Sigmoid colon (tissue), 7 donors: ENCODE measurements around the gene SNRPD2. TPM values are rescaled to one million over a fixed set of nuclear protein-coding genes. Genes with fewer than 3 reads are reported as not detected.

Source experiments
- DNase-seq: peaks from one replicate; pipeline ENCODE4 v3.0.0-alpha.2; 2019
- H3K27ac ChIP-seq, 4 donors: fragments of 200-600 bp; sonication (generic); one replicate each; pipeline ENCODE4 v1.5.1; 2016 to 2019; ENCODE audit warnings: mild to moderate bottlenecking in 1 of 4
- H3K27me3 ChIP-seq, 3 donors: fragments of 200-600 bp; sonication (generic); one replicate each; pipeline ENCODE4 v1.5.1; 2019; ENCODE audit warnings: mild to moderate bottlenecking in 1 of 3
- H3K36me3 ChIP-seq, 4 donors: fragments of 200-600 bp; sonication (generic); one replicate each; pipeline ENCODE4 v1.5.1; 2016 to 2019
- H3K4me1 ChIP-seq, 4 donors: fragments of 200-600 bp; sonication (generic); one replicate each; pipeline ENCODE4 v1.5.1; 2017 to 2019
- H3K4me3 ChIP-seq, 4 donors: fragments of 200-600 bp; sonication (generic); one replicate each; pipeline ENCODE4 v1.5.1; 2017 to 2019; ENCODE audit warnings: mild to moderate bottlenecking in 2 of 4, moderate library complexity in 1 of 4
- H3K9me3 ChIP-seq, 4 donors: fragments of 200-600 bp in 3 of 4; sonication (generic) in 3 of 4; one replicate each; pipeline versions ENCODE4 v1.5.1 to v1.6.1; 2013 to 2019
- EP300 ChIP-seq, 4 donors: sonication (generic); formaldehyde crosslinking; IDR thresholded peaks; one replicate each; pipeline ENCODE4 v1.6.1; 2017; ENCODE audit warnings: antibody characterized with exemption in 4 of 4
- POLR2A ChIP-seq, 2 donors: fragments of 450-650 bp; IDR thresholded peaks; one replicate each; pipeline ENCODE4 v1.6.1; 2016; ENCODE audit warnings: antibody characterized with exemption in 2 of 2, mild to moderate bottlenecking in 2 of 2, moderate library complexity in 2 of 2
- POLR2AphosphoS5 ChIP-seq, 4 donors: sonication (generic); formaldehyde crosslinking; IDR thresholded peaks; one replicate each; pipeline ENCODE4 v1.6.1; 2017; ENCODE audit warnings: antibody characterized with exemption in 4 of 4
- WGBS, 2 donors: extraction: QIAGEN DNeasy Blood & Tissue Kit; methylation state at CpG; one replicate each; pipeline ENCODE4 v1.1.7; 2013; 5-methylcytosine and 5-hydroxymethylcytosine counted together
- intact Hi-C: fragments of 100-400 bp; cut with DNase I; formaldehyde crosslinking; loops from one replicate; pipeline ENCODE4 v1.15.1; 2023
- polyA plus RNA-seq, 3 donors: library from polyadenylated mRNA; stranded (reverse); fragments of 200-250 nt; gene quantifications; one replicate each; pipeline ENCODE4 v1.2.3, GENCODE V29; 2013
- total RNA-seq, 4 donors: library from RNA; depleted of rRNA; stranded (reverse); fragments of >200 nt; gene quantifications; one replicate each; pipeline ENCODE4 v1.1.0, GENCODE V29; 2016
- TF ChIP-seq, protein P1 (sequence below), 4 experiments: fragments of 450-650 bp in 3 of 4; fragments of 200-600 bp in 1 of 4; IDR thresholded peaks; one replicate each; pipeline ENCODE4 v1.5.1; 2016 to 2019; ENCODE audit warnings: antibody characterized with exemption in 4 of 4, mild to moderate bottlenecking in 3 of 4, moderate library complexity in 2 of 4
- donor health status: healthy with polysubstance abuse.
- donor health status: Bipolar disorder and iron deficiency.
- donor health status: healthy.

Gene SNRPD2
- total and polyA plus RNA-seq, 7 donors = 145 to 423 (median 261) TPM

DNA sequence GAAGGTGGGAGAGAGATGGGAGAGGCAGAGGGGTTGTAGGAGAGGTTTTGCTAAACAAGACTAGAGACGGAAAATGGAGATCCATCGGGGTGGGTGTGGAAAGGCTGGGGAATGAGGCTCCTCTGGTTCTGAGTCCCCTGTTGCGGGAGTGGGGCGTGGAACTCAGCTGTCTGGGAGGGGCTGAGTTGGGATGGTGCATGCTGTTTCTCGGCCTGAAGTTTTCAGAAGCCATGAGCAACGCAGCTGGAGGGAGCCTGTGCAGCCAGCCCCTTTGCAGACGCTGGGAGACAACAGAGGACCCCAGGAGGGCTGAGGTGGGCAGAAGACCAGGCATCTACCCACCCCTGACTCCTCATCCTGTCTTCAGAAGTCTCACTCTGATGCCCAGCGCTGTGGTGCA lies 31.1 kb downstream of the SNRPD2 start:
- Histone ChIP-seq H3K4me1 (no peaks in the 10 kb centered on the region), H3K4me3 (no peak overlapping the region), H3K36me3 (no peaks in the 10 kb centered on the region), H3K27me3 (peaks cover 0 to 32% (median 27%) of the 10 kb centered on the region in 3 donors), H3K27ac (no peak overlapping the region), H3K9me3 (no peaks in the 10 kb centered on the region)
- no peak for DNase-seq
- no peak for TF ChIP-seq EP300 (IDR thresholded peaks at IDR 0.05)
- whole genome bisulfite sequencing, 2 donors = 28 to 33% methylated on average over 8 of the region's 8 CpGs
- intact Hi-C loops = no loop called here

DNA sequence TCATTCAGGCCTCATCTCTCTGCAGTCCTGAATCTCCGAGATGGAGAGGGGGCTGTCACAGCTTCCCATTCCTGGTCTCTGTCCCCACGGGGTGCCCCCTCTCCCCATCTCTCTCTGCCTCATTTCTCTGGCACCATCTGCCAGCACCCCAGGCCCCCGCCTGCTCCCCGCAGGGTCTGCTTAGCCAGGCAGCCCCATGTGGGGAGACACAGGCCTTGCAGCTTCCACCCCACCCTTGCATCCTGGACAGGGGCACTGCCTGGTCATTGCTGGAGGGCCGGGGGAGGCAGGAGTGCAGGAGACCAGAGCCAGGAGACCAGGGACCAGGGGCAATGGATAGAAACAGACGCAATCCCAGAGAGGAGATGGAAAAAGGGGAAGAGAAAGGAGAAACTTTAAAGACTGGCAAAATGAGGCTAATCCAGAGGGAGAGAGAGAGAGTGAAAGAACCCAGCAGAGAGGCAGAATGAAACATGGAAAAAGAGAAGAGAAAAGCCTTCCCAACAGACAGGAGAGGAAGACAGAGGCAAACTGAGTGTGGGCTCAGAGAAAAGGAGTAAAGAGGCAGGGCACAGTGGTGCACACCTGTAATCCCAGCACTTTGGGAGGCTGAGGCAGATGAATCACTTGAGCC lies 32.5 kb downstream of the SNRPD2 start:
- H3K36me3 ChIP-seq = no peaks in the 10 kb centered on the region
- TF ChIP-seq, protein P1, sequence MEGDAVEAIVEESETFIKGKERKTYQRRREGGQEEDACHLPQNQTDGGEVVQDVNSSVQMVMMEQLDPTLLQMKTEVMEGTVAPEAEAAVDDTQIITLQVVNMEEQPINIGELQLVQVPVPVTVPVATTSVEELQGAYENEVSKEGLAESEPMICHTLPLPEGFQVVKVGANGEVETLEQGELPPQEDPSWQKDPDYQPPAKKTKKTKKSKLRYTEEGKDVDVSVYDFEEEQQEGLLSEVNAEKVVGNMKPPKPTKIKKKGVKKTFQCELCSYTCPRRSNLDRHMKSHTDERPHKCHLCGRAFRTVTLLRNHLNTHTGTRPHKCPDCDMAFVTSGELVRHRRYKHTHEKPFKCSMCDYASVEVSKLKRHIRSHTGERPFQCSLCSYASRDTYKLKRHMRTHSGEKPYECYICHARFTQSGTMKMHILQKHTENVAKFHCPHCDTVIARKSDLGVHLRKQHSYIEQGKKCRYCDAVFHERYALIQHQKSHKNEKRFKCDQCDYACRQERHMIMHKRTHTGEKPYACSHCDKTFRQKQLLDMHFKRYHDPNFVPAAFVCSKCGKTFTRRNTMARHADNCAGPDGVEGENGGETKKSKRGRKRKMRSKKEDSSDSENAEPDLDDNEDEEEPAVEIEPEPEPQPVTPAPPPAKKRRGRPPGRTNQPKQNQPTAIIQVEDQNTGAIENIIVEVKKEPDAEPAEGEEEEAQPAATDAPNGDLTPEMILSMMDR (IDR thresholded peaks at IDR 0.05) = no peak
- no peak for TF ChIP-seq POLR2A (IDR thresholded peaks at IDR 0.05)
- no peak for TF ChIP-seq POLR2AphosphoS5 (IDR thresholded peaks at IDR 0.05)
- no peak for TF ChIP-seq EP300 (IDR thresholded peaks at IDR 0.05)
- peaks cover 0 to 22% (median 18%) of the 10 kb centered on the region in 3 donors for H3K27me3 ChIP-seq

DNA sequence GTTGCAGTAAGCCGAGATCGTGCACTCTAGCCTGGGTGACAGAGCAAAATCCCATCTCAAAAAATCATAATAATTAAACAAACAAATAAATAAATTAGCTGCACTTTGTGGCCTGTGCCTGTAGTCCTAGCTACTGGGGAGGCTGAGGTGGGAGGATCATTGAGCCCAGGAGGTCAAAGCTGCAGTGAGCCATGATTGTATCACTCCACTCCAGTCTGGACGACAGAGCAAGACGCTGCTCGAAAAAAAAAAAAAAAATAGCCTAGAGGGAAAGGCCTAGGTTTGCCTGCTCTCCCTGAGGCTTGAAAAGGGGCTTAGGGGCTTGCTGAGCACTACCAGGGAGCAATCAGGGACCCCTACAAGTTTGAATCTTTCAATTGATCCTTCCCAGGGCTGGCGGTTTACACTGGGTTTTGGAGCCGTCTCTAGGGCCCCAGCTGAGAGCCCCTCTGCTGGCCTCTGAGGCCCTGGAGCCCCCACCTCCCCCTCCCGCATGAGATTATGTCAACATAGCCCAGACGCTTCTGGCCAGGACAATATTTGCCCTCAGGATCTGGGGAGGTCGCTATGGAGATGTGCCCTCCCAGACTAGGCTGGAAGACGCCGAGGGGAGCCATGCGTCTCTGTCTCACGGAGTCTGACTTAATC lies 34.1 kb downstream of the SNRPD2 start:
- DNase-seq = no peak
- Histone ChIP-seq H3K4me1 (no peaks in the 10 kb centered on the region), H3K36me3 (no peaks in the 10 kb centered on the region), H3K27me3 (peaks cover 0 to 8% (median 7%) of the 10 kb centered on the region in 3 donors), H3K4me3 (no peak overlapping the region), H3K27ac (no peak overlapping the region), H3K9me3 (no peaks in the 10 kb centered on the region)
- intact Hi-C loops = no loop called here
- TF ChIP-seq POLR2A (IDR thresholded peaks at IDR 0.05) = no peak
- no peak for TF ChIP-seq EP300 (IDR thresholded peaks at IDR 0.05)
- no peak for TF ChIP-seq POLR2AphosphoS5 (IDR thresholded peaks at IDR 0.05)
- TF ChIP-seq, protein P1 (IDR thresholded peaks at IDR 0.05) = no peak
- 42 to 49% methylated on average over 14 of the region's 14 CpGs for WGBS, 2 donors

More for the DNA sequence above, 32.5 kb downstream of the SNRPD2 start:
- Histone ChIP-seq H3K4me1 (no peaks in the 10 kb centered on the region), H3K27ac (no peak overlapping the region), H3K9me3 (no peaks in the 10 kb centered on the region), H3K4me3 (no peak overlapping the region)
- intact Hi-C loops = no loop called here
- no peak for DNase-seq
- WGBS, 2 donors = 67 to 79% methylated on average over 6 of the region's 6 CpGs

DNA sequence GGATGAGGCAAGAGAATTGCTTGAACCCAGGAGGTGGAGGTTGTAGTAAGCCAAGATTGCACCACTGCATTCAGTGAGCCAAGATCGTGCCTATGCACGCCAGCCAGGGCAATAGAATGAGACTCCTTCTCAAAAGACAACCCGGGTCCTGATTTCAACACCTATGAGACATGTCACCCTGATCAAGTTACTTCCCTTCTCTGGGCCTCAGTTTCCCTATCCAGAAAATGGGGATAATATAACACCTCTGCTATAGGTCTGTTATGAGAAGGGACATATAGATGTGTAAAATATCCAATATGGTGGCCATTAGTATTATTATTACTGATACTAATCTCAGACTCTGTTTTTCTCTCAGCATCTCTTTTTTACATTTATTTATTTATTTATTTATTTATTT lies 36.7 kb downstream of the SNRPD2 start:
- intact Hi-C loops = no loop called here
- peaks cover 0 to 12% (median 7%) of the 10 kb centered on the region in 3 donors for H3K27me3 ChIP-seq
- TF ChIP-seq, protein P1 (IDR thresholded peaks at IDR 0.05) = no peak
- TF ChIP-seq EP300 (IDR thresholded peaks at IDR 0.05) = no peak
- no peak for TF ChIP-seq POLR2A (IDR thresholded peaks at IDR 0.05)
- TF ChIP-seq POLR2AphosphoS5 (IDR thresholded peaks at IDR 0.05) = no peak
- H3K9me3 ChIP-seq = no peaks in the 10 kb centered on the region
- 31 to 64% methylated on average over 3 of the region's 3 CpGs for WGBS, 2 donors
- no peak overlapping the region for H3K4me3 ChIP-seq
- no peaks in the 10 kb centered on the region for H3K4me1 ChIP-seq
- no peak overlapping the region for H3K27ac ChIP-seq
- no peaks in the 10 kb centered on the region for H3K36me3 ChIP-seq
- no peak for DNase-seq

DNA sequence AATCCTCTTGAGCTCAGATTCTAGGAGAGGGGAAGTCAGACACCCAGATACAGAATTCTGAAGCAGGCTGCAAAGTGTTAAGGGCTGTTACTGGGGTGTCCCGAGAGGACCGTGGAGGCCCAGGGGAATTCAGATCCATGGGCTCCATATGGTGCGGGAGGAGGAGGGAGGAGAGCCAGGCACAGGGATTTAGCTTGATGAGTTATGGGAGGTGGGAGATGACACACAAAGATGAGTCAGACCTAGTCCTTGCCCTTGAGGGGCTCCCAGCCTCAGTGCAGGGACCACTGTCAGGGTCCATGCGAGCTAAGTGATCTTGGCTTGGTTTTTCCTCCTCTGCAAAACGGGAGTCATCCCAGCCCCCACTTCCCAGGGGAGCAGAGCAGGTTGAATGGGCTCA lies 38.1 kb downstream of the SNRPD2 start:
- Histone ChIP-seq H3K27me3 (peaks cover 0 to 11% (median 0%) of the 10 kb centered on the region in 3 donors), H3K4me1 (no peaks in the 10 kb centered on the region), H3K9me3 (no peaks in the 10 kb centered on the region), H3K27ac (no peak overlapping the region), H3K4me3 (no peak overlapping the region), H3K36me3 (no peaks in the 10 kb centered on the region)
- WGBS, 2 donors = 53 to 58% methylated on average over 5 of the region's 5 CpGs
- intact Hi-C loops = no loop called here
- DNase-seq = no peak
- TF ChIP-seq, protein P1 (IDR thresholded peaks at IDR 0.05) = no peak
- TF ChIP-seq EP300 (IDR thresholded peaks at IDR 0.05) (no peak), POLR2A (IDR thresholded peaks at IDR 0.05) (no peak), POLR2AphosphoS5 (IDR thresholded peaks at IDR 0.05) (no peak)
